Sigmoid colon (tissue), 7 donors: ENCODE measurements around the gene CHCHD4. TPM values are rescaled to one million over a fixed set of nuclear protein-coding genes. Genes with fewer than 3 reads are reported as not detected.

Experiments used
- DNase-seq: peaks from one replicate; pipeline ENCODE4 v3.0.0-alpha.2; 2019
- H3K27ac ChIP-seq, 4 donors: fragments of 200-600 bp; sonication (generic); one replicate each; pipeline ENCODE4 v1.5.1; 2016 to 2019; ENCODE audit warnings: mild to moderate bottlenecking in 1 of 4
- H3K27me3 ChIP-seq, 3 donors: fragments of 200-600 bp; sonication (generic); one replicate each; pipeline ENCODE4 v1.5.1; 2019; ENCODE audit warnings: mild to moderate bottlenecking in 1 of 3
- H3K36me3 ChIP-seq, 4 donors: fragments of 200-600 bp; sonication (generic); one replicate each; pipeline ENCODE4 v1.5.1; 2016 to 2019
- H3K4me1 ChIP-seq, 4 donors: fragments of 200-600 bp; sonication (generic); one replicate each; pipeline ENCODE4 v1.5.1; 2017 to 2019
- H3K4me3 ChIP-seq, 4 donors: fragments of 200-600 bp; sonication (generic); one replicate each; pipeline ENCODE4 v1.5.1; 2017 to 2019; ENCODE audit warnings: mild to moderate bottlenecking in 2 of 4, moderate library complexity in 1 of 4
- H3K9me3 ChIP-seq, 4 donors: fragments of 200-600 bp in 3 of 4; sonication (generic) in 3 of 4; one replicate each; pipeline versions ENCODE4 v1.5.1 to v1.6.1; 2013 to 2019
- CTCF ChIP-seq, 4 experiments: fragments of 450-650 bp in 3 of 4; fragments of 200-600 bp in 1 of 4; IDR thresholded peaks; one replicate each; pipeline ENCODE4 v1.5.1; 2016 to 2019; ENCODE audit warnings: antibody characterized with exemption in 4 of 4, mild to moderate bottlenecking in 3 of 4, moderate library complexity in 2 of 4
- EP300 ChIP-seq, 4 donors: sonication (generic); formaldehyde crosslinking; IDR thresholded peaks; one replicate each; pipeline ENCODE4 v1.6.1; 2017; ENCODE audit warnings: antibody characterized with exemption in 4 of 4
- POLR2A ChIP-seq, 2 donors: fragments of 450-650 bp; IDR thresholded peaks; one replicate each; pipeline ENCODE4 v1.6.1; 2016; ENCODE audit warnings: antibody characterized with exemption in 2 of 2, mild to moderate bottlenecking in 2 of 2, moderate library complexity in 2 of 2
- POLR2AphosphoS5 ChIP-seq, 4 donors: sonication (generic); formaldehyde crosslinking; IDR thresholded peaks; one replicate each; pipeline ENCODE4 v1.6.1; 2017; ENCODE audit warnings: antibody characterized with exemption in 4 of 4
- WGBS, 2 donors: extraction: QIAGEN DNeasy Blood & Tissue Kit; methylation state at CpG; one replicate each; pipeline ENCODE4 v1.1.7; 2013; 5-methylcytosine and 5-hydroxymethylcytosine counted together
- intact Hi-C: fragments of 100-400 bp; cut with DNase I; formaldehyde crosslinking; loops from one replicate; pipeline ENCODE4 v1.15.1; 2023
- polyA plus RNA-seq, 3 donors: library from polyadenylated mRNA; stranded (reverse); fragments of 200-250 nt; gene quantifications; one replicate each; pipeline ENCODE4 v1.2.3, GENCODE V29; 2013
- total RNA-seq, 4 donors: library from RNA; depleted of rRNA; stranded (reverse); fragments of >200 nt; gene quantifications; one replicate each; pipeline ENCODE4 v1.1.0, GENCODE V29; 2016
- donor health status: healthy with polysubstance abuse.
- donor health status: Bipolar disorder and iron deficiency.
- donor health status: healthy.

The CHCHD4 gene
- total and polyA plus RNA-seq, 7 donors, result 13.0 to 33.8 (median 20.9) TPM

GRCh38 chr3:14126017-14126886 lies 1.6 kb upstream of the CHCHD4 start:
- WGBS, 2 donors, result 25 to 64% methylated on average over 11 of the region's 11 CpGs

GRCh38 chr3:14125193-14126016 lies 735 bp upstream of the CHCHD4 start:
- 0 to 1% methylated on average over 44 of the region's 44 CpGs for WGBS, 2 donors
- H3K36me3 ChIP-seq, result peaks cover 4 to 38% (median 12%) of the 10 kb centered on the region in 4 donors
- peak overlapping the region; percentile 86 to 97 (median 94) for H3K27ac ChIP-seq
- TF ChIP-seq POLR2AphosphoS5 (IDR thresholded peaks at IDR 0.05) (peak in 3 of 4 donors; percentile 38 to 76 (median 65)), EP300 (IDR thresholded peaks at IDR 0.05) (no peak), POLR2A (IDR thresholded peaks at IDR 0.05) (no peak), CTCF (IDR thresholded peaks at IDR 0.05) (peak in 1 of 4 experiments; percentile 8)
- H3K9me3 ChIP-seq, result no peaks in the 10 kb centered on the region
- DNase-seq, result peak; percentile 88
- peak overlapping the region; percentile 68 to 96 (median 87) for H3K4me3 ChIP-seq
- no peaks in the 10 kb centered on the region for H3K27me3 ChIP-seq
- intact Hi-C loops, result loop anchor here (1.0 to 10.0 kb wide), 4 partner anchors 19 to 1128 kb away; partner anchors contain the start of genes LSM3, NR2C2 and XPC
- peaks cover 0 to 49% (median 38%) of the 10 kb centered on the region in 4 donors for H3K4me1 ChIP-seq

More at GRCh38 chr3:14126017-14126886, 1.6 kb upstream of the CHCHD4 start:
- H3K27ac ChIP-seq, result peak overlapping the region; percentile 86 to 97 (median 94)
- H3K36me3 ChIP-seq, result peaks cover 12 to 38% (median 21%) of the 10 kb centered on the region in 4 donors
- H3K4me3 ChIP-seq, result peak overlapping the region; percentile 68 to 96 (median 87)
- TF ChIP-seq POLR2A (IDR thresholded peaks at IDR 0.05) (no peak), CTCF (IDR thresholded peaks at IDR 0.05) (no peak), EP300 (IDR thresholded peaks at IDR 0.05) (no peak), POLR2AphosphoS5 (IDR thresholded peaks at IDR 0.05) (no peak)
- DNase-seq, result no peak
- H3K27me3 ChIP-seq, result no peaks in the 10 kb centered on the region
- no peaks in the 10 kb centered on the region for H3K9me3 ChIP-seq
- peaks cover 0 to 49% (median 38%) of the 10 kb centered on the region in 4 donors for H3K4me1 ChIP-seq
- intact Hi-C loops, result loop anchor here (5.0 to 10.0 kb wide), 2 partner anchors 819 to 1129 kb away; partner anchors contain the start of gene NR2C2

GRCh38 chr3:14124223-14124614 lies 451 bp downstream of the CHCHD4 start:
- Histone ChIP-seq H3K9me3 (no peaks in the 10 kb centered on the region), H3K4me1 (peaks cover 0 to 49% (median 38%) of the 10 kb centered on the region in 4 donors), H3K27ac (peak overlapping the region; percentile 86 to 97 (median 94)), H3K36me3 (peaks cover 0 to 35% (median 2%) of the 10 kb centered on the region in 4 donors), H3K4me3 (peak overlapping the region; percentile 68 to 96 (median 87)), H3K27me3 (no peaks in the 10 kb centered on the region)
- TF ChIP-seq POLR2AphosphoS5 (IDR thresholded peaks at IDR 0.05), result no peak
- no peak for TF ChIP-seq CTCF (IDR thresholded peaks at IDR 0.05)
- no peak for TF ChIP-seq EP300 (IDR thresholded peaks at IDR 0.05)
- no peak for TF ChIP-seq POLR2A (IDR thresholded peaks at IDR 0.05)
- peak; percentile 86 for DNase-seq
- intact Hi-C loops, result loop anchor here (1.0 to 10.0 kb wide), 2 partner anchors 229 to 821 kb away; partner anchors contain the start of gene NR2C2
- 0 to 1% methylated on average over 37 of the region's 37 CpGs for WGBS, 2 donors
